8988T (cell line): ENCODE results near the gene RASEF.

Source experiments
- DNase-seq: peaks from one replicate; pipeline ENCODE4 v3.0.0; 2011

RASEF gene

DNA sequence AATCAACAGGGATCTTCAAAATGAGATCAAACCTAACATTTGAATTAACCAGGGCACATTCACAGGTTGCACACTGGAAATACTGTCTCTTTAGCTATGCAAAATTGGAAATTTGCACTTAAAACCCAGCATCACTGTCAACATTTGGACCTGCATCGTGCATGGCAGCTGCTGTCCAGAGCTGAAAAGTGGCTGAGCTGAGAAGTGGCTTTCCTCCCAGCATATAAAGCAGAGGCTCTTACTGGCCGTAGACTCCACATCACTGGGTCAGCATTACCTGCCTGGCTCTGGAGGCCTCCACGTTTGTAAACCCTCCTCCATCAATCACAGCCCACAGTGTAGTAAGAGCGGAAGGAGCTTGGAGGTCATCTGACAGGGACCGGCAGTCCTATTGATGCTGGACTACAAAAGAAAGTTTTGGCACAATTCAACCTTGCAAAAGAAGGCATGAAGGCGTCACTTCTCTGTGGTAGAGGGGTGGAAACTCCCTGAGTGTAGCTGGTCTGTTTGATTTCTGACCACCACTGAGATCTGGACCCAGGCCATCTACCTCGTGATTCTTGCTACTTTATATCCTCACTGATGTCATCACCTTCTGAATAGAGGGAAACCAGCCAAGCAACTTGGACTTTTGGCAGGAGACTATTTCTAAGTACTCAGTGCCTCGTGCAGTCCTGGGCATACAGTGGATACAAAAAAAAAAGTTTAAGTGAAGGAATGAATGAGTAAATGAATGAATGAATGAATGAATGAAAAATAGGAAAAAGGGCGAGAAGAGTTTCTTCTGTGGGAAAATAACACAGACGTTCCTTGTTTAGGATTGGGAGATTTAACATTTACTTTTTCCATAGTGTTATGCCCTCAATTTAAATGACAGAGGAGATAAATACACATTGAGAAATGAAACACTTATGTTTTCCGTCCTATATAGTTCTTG lies 14.8 kb downstream of the RASEF start:
- no peak for DNase-seq

DNA sequence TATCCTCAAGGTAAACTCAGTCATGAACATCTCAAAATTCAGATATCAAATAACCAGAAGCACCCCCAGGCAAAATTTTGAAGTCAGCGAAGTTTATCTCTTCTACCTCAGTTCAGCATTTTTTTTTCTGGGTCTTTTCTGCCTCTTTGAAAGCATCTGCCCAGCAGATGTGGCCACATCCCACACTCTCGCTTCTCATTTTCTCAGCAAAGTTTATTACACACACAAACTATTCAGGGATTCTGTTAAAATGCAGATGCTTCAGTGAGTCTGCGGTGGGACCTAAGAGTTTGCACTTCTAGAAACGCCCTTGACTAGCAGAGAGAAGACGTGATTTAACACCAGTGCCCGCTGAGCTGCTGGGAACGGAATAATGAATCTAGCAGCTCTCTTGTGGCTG lies 19.3 kb downstream of the RASEF start:
- no peak for DNase-seq

DNA sequence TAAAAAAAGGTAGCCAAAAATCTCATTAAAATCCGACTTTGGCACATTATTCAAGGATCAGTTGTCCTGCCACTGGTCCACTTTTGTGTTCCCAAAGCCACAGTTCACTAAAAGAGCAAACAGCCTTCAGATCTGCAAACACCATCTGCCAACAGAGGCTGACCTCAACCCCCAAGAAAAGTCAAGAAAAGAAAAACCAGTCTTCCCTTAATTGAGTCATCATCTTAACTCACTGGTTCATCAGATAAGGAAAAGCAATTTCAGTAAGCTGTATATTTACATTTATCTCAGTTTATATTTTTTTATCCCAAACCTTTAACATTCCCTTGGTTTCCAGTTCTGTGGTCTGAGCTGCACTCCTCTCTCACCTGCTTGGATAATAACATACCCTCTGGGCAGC lies 21.2 kb downstream of the RASEF start:
- DNase-seq = no peak

DNA sequence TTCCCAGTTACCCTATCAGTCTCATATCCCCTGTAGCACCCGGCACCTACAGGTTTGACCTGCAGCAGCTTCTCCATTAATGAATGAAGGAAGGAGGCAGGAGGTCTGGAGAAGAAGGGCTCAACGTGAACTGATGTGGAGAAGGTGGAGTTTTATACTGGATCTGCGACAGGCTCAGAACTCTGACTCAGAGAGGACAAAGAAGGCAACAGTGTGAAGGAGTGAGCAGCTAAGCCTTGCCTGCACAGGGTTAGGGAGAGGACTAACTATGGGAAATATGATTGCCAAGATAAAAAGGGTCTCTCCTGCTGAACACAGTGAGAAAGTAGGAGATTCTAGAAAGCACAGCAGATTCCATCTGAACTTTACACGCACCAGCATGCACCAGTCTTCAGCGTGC lies 23.6 kb downstream of the RASEF start:
- DNase-seq = no peak

DNA sequence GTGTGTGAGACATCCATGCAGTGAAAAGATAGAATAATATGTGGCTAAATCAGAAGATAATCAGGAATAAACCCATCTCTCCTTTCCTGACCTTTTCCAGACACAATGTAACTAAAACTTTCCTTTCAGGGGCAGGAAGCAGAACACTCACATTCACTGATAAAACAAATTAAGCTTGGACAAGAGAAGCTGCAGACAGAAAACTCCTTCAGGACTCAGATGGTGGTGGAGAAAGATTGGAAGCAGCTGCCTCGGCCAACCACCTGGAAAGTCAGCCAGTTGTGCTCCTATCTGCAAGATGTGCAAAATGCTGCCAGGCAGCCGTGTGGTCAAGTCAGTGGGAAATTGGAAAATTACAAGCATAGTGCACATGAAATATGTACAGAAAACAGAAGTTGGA lies 26.9 kb downstream of the RASEF start:
- no peak for DNase-seq

DNA sequence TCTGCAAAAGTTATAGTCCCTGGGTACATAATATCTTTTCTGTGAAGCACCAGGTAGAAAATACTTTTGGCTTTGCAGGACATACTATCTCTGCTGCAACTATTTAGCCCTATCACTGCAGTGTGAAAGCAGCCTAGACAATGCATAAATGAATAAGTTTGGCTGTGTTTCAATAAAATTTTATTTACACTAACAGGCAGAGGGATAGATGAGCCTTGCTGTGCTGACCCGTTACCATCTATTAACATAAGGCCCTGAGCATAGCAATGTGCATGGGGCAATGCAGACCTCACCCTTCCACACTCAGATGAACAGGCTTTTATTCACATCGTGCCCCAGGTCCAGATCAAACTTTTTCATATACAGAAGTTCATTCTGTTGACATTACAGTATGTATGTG lies 27.8 kb downstream of the RASEF start:
- no peak for DNase-seq

DNA sequence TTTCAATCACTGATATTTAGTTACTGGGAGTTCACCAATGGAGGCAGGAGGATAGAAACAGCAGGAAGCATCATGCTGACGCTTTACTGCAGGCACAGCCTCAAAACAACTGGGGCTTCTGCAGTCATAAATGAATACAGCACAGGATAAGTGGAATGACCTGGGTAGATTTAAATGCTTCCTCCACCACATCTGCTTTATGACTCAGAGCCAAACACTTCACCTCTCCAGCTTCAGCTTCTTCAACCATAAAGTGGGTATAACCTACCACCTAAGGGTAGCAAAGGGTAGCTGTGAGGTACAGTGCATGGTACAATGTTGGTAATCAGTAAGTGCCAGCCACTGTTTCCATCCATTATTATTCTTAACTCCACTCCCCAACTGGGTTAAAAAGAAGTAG lies 28.4 kb downstream of the RASEF start:
- no peak for DNase-seq

DNA sequence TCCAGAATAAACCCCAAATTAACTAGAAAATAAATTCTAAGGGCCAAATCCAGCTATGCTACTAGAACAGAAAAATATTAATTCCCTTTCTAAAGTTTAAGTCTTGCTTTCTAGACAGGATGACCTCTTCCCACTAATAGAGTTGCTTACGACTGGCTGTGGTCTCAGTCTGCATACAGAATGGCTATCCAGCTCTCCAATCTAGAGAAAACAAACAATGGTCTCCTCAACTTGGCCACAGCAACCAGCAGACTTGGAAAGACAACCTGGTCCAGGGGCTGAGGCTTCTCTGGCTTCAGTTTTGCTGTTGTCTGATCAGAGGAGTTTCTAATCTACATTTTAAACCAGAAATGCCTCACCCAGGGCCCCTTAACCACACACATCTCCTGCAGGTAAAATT lies 28.9 kb downstream of the RASEF start:
- no peak for DNase-seq

DNA sequence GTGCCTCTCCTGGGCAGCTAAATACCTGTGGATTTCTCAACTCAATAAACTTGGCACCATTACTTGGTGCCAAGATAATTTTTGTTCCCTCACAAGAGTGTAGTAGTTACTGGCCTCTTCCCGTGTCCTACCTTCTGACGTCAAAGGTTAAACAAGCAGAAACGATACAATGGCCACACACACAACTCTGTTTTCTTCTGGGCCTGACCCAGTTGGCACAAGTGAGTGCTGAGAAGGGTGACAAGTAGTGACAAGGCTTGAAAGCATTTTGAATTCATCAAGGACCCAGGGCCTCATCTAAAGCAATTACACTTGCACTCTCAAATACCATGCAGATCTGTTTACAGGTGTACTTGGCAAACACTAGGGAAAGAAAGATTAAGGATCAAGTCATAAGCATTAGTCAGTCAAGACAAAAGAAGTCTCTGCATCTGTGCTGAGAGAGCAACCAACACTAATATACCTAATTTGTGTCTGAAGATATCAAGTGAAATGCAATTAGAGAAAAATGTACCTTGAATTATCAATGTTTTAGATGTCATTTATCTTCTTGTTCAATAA lies 30.8 kb downstream of the RASEF start:
- no peak for DNase-seq

DNA sequence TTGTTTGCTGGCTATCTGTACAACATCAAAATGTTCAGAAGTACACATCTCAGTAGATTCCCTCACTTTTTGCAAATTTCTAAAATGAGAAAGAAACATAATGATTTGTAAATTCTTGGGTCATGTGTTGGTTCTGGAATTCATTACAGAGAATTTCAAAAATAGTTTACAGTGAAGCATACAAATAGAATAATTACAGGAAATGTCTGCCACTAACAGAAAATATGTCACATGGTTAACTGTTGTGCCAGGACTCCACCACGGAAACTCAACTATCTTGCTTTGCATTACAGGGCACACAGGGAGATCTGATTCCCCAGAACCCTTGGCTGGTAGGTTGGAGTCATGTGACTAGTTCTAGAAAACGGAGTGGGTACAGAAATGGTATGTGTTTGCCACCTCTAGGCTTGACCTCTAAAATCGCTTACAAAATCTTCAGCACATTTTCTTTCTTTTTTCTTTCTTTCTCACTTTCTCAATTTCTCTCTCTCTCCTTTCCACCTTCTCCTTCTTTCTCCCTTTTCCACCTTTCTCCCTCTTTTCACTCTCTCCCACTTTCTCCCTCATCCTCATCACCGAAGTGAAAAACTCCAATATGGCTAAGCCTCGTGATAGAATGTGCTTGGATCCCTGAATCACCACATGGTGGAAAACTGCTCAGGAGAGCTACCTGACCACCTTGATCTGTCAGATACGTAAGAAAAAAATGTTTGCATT lies 32.4 kb downstream of the RASEF start:
- DNase-seq = no peak

DNA sequence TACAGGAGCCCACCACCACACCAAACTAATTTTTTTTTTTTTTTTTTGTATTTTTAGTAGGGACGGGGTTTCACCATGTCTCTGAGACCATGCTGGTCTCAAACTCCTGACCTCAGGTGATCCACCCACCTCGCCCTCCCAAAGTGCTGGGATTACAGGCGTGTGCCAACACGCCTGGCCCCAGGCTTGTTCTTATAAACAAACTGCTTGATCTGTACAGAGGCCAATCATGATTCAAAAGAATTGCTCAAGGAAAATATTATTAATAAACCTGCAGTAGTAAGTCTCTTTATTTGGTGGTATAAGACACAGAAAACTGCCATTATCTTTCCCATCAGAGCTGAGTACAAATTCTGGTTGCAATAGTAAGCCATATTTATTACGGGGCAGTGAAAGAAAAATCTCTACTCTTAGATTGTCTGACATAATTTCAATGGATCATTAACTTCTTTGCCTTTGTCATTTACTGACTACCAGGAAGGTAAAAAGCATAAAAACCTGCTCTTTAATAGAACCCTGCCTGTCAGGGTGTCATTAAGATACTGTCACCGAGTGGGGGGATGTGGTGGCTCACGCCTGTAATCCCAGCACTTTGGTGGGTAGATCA lies 33.3 kb downstream of the RASEF start:
- no peak for DNase-seq

DNA sequence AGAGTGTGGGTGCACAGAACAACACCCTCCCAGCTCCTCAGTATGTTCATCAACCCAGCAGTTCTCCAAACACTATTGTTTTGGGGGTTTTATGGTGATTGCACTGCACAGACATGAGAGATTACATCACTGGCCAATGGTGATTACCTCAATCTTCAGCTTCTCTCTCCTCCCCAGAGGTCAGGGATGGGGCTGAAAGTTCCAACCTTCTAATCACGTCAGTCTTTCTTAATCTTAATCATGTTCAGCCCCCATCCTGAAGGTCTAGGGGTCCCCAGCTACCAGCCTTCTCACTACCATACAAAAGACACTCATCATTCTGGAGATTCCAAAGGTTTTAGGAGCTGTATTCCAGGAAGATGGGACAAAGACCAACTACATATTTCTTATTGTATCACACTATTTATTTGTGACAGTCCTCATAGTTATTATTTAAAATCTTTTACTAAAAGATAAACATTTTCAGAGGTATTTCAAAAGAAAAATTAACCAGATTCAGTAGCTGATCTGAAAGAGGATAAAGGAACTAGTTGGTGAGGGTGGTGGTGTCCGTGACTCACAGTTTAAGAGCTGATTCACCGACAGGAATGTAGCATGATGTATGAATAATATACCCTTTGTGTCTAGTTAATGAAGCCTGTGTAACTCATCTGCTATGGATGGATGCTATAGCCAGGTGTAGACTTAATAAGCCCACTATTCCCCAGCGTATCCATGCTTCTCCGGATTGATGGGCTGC lies 35.6 kb downstream of the RASEF start:
- DNase-seq = peak; percentile 20

DNA sequence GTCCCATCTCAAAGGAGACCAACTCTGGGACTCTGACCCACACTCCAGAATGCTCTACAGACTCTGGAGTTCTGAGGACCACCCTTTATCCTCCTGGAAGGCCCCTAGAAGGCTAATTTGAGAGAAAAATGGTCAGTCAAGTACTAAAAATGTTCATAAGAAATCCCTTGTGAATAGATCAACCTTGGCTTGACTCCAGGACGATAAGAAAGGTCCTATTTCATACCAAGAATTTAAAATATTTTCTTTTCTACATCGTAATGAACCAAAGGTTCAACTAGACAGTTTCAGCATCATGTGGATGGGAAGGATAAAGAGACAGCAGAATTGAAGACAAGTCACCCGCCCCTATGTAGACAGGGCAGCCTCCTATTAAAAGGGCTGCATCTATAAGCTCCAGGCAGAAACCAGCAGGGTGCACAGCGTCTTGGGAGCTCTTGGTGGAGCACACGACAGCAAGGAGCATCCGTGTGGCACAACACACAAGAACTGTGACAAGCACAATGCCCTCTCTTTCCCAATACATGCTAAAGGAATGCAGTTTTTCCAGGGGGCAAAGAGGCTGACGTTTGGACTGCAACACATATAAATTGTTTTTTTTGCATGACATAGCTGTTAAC lies 38.3 kb downstream of the RASEF start:
- DNase-seq = no peak

DNA sequence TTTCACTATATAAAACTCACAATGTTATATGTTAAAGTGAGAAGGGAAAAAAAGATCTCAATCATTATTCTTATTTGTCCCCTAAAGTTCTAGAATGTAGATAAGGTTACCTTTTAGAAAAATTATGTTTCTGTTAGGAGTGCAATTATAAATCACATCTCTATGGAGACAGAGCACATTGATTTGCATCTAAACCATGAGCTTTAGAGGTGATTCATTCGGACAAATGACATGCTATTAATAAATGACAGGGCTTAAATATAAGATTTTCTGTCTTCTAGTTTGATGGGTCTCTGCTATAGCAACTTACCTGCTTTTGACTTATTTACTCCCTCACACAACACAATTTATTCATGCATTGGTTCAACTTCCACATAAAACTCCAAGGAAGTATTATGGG lies 39.8 kb downstream of the RASEF start:
- DNase-seq = no peak

DNA sequence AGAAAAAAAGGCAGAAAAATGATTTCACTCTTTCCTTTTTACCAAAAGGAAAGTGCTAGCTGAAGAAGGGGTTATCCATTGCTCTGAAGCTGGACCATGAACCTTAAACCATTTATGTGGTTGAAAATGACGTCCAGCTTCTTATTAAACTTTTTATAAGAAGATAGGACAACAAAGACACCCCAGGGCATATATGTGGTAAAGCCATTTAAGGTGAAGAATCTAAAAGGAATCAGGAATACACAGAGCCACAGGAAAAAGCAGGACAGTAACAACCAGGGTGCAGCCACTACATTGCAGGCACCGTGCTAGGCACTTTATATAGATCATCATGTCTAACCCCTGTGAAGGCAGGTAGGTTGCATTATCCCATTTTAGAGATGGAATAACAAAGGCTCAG lies 42.1 kb downstream of the RASEF start:
- no peak for DNase-seq

DNA sequence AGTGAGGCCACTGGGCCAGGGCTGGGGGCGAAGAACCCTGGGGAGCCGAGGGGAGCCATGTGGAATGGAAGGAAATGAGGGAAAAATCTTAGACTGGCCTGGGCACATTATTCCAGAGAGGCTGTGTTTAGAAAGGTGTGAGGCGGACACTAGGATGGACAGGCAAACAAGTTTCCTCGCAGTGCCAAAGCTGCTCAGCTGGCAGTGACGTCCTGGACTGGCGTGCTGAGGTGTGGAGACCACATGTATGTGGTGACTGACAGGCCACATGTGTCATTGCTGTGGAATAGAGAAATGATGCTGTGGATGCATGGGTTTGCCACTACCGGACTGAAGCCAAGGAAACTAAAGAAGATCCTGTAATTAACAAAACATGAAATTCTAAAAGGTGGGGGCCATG lies 42.6 kb downstream of the RASEF start:
- DNase-seq = no peak

DNA sequence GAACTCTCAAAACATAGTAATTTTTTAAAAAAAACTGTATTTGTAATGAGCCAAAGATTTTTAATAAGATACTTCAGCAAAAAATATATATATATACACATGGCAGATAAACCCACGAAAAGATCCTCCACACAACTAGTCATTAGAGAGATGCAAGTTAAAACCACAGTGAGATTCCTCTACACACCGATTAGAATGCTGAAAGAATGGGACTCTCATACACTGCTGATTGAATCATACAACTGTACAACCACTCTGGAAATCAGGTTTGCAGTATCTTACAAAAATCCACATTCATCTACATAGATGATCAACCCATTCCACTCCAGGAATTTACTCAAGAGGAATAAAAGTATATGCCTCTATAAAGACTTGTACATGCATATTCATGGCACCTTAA lies 43.7 kb downstream of the RASEF start:
- DNase-seq = no peak

DNA sequence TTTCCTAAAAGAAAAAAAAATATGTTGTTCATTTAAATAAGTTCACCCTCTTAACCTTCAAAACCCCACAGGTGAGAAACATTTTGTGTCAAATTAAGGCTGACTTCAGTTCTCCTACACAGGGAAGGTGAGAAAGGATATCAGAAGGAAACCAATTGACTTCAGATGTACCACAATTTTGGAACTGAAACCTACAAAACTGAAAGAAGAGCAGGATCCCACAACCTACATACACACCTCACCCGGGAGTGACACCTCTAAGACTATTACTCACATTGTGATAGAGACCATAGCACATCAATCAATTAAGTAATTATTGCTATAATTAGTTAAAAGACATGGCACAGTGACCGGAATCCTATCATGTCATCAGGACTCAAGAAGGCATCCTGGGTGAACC lies 47.0 kb downstream of the RASEF start:
- DNase-seq = no peak

DNA sequence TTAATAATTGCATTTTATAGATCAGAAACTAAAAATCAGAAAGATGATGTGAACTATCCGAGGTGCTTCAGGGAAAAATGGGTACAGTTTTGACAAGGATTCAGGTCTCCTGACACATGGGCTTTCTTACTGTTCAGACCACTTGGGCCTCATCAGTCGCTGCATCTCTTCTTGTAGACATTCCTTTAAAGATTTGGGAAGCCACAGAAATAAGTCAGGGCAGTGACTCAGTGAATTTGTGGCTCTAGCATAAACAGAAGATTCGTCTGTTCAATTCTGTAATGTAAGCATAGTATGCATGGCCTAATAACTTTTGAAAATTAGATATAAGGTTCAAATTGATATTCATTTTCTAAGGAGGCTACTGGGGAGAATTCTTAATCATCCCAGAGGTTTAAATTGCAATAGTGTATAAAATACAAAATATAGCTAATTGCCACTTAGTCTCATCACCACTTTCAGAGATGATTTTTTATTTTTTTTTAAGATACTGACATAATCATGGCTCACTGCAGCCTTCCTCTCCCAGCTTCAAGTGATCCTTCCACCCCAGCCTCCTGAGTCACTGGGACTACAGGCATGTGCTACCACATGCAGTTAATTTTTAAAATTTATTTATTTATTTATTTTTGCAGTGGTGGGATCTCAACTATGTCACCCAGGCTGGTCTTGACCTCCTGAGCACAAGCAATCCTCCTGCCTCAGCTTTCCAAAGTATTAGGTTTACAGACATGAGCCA lies 48.9 kb downstream of the RASEF start:
- no peak for DNase-seq

DNA sequence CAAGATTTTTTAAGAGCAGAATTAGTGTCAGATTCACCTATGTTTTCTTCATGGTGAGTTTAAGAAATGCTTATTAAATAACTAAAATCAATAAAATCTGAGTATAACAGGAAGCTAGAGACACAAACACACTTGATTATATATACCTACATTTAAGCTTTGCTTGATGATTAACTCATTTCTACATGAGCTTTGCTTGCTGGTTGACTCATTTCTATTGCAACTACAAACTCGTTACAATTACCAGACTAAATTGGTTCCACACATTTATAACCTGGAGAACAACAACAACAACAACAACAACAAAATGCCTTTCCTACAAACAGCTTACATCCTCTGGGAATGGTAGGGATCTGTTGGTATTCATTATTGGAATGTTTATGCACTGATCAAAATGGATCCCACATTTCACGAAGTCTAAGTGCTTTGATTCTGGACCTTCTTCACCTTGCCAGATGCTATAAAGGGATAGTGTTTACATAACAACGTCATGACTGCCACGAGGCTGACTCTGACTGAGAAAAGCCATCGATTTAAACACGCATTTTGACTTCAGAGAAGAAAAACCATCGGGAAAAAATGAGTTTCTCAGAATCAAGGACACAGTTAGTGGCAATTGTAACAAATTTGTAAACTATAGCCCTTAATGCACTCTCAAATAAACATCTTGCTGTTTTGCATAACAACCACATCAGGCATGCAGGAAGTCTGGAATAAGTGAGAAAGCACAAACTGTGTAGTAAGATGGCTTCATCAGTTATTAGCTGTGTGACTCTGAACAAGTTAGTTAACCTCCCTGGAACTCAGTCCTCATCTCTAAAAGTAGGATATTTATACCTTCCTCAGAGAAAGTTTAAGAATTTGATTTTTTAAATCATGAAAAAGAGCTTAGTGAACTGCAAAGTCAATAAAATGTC lies 49.8 kb downstream of the RASEF start:
- DNase-seq = no peak
